H54 (cell line): ENCODE data around the gene HEPN1.
"Not testable (repeated sequence)": the region's sequence is repeated elsewhere in the genome, so short reads cannot be mapped to it uniquely, and the experiment has no call there.

ENCODE experiments used
- DNase-seq: peaks from one replicate; pipeline ENCODE4 v3.0.0; 2011; ENCODE audit warnings: low spot score, mixed read lengths; ENCODE audit not compliant: insufficient read length
- FAIRE-seq: peaks from 3 replicates; lab custom pipeline; 2011; peaks lifted over from hg19 to GRCh38; lab: Jason Lieb, UNC
- POLR2A ChIP-seq: IDR thresholded peaks from 2 replicates; pipeline ENCODE4 v1.6.1; 2011; ENCODE audit warnings: low read depth, mild to moderate bottlenecking, low read length

Gene HEPN1

GRCh38 chr11:124953753-124954589, 34.9 kb downstream of the HEPN1 start, which contains the start of gene CCDC15:
Gene CCDC15, plus strand, starts transcription at chr11:124954202. Its CDS starts 531 bp downstream, at chr11:124954733.
- TF ChIP-seq POLR2A, result peak; percentile 72
- peak; percentile 64 for DNase-seq
- peak; percentile 97 for FAIRE-seq

GRCh38 chr11:124954590-124954955, 35.5 kb downstream of the HEPN1 start:
- no peak for FAIRE-seq
- no peak for DNase-seq
- no peak for TF ChIP-seq POLR2A

GRCh38 chr11:124955035-124955434, 36.0 kb downstream of the HEPN1 start:
- no peak for TF ChIP-seq POLR2A
- FAIRE-seq (no peak), DNase-seq (no peak)

- DNase-seq (peak; percentile 17), FAIRE-seq (peak; percentile 85)
- no peak for TF ChIP-seq POLR2A
These were observed 43.0 kb downstream of the HEPN1 start for GRCh38 chr11:124961972-124962609.

GRCh38 chr11:124968197-124968596, 49.1 kb downstream of the HEPN1 start:
- DNase-seq, FAIRE-seq: not testable (repeated sequence)
